ENCODE data around the gene ARL14EP. TPM values are rescaled to one million over a fixed set of nuclear protein-coding genes. Genes with fewer than 3 reads are reported as not detected.

The ARL14EP gene
- total and polyA plus RNA-seq, 2 of the 8 experiments (the other 6 are each of a cell fraction or from before 2014, with no cell fraction given) = 14.3 to 29.6 TPM

- Histone ChIP-seq H4K8ac (ENCODE audit: extremely low read depth, insufficient read depth, low read length) (no peak overlapping the region), H3K27me3 (replicated peaks in 1 of 4; ENCODE audit: control insufficient read depth in 3 of 4, extremely low read depth in 1 of 4, insufficient read depth in 3 of 4, low read length in 3 of 4) (no peaks in the 10 kb centered on the region; a peak in 1 of 7 replicates), H3K4me3 (ENCODE audit: extremely low read depth in 1 of 4, insufficient read depth in 2 of 4, low read depth in 3 of 4, low read length in 4 of 4) (no peak overlapping the region), H3K79me1 (ENCODE audit: low read depth, low read length) (0 out of 2 replicates have a peak, but pooled peaks cover 2% of the 10 kb centered on the region), H2BK120ac (replicated peaks; ENCODE audit: low read depth, low read length) (no peak overlapping the region), H4K5ac (ENCODE audit: insufficient read length, low read depth, low read length) (no peak overlapping the region), H3K36me3 (ENCODE audit: control insufficient read depth in 2 of 4, insufficient read depth in 4 of 4, low read length in 3 of 4) (no peaks in the 10 kb centered on the region), H3K4me1 (replicated peaks in 1 of 4; ENCODE audit: control insufficient read depth in 3 of 4, insufficient read depth in 4 of 4, low read length in 3 of 4) (peaks cover 0 to 2% (median 1%) of the 10 kb centered on the region in 4 experiments; a peak in 2 of 7 replicates), H2BK20ac (ENCODE audit: low read length) (no peak overlapping the region), H2AFZ (ENCODE audit: low read length) (no peak overlapping the region), H3K9me3 (ENCODE audit: insufficient read depth in 2 of 2, low read depth in 1 of 2, low read length in 1 of 2) (no peaks in the 10 kb centered on the region), H3K23me2 (ENCODE audit: low read depth, low read length) (peaks cover 4% of the 10 kb centered on the region; the same call in 1 of the 2 replicates), H4K91ac (replicated peaks; ENCODE audit: insufficient read length, low read length) (no peak overlapping the region), H3K56ac (replicated peaks; ENCODE audit: insufficient read length, low read depth, low read length) (no peak overlapping the region), H2BK5ac (ENCODE audit: low read depth, low read length) (no peak overlapping the region), H3K9ac (replicated peaks in 1 of 4; ENCODE audit: extremely low read depth in 1 of 4, low read depth in 3 of 4, low read length in 3 of 4) (no peak overlapping the region), H3K14ac (ENCODE audit: insufficient read length) (no peak overlapping the region), H3K27ac (ENCODE audit: low read depth, low read length) (no peak overlapping the region), H3K18ac (ENCODE audit: extremely low read depth, low read length) (no peak overlapping the region), H3K23ac (ENCODE audit: insufficient read length) (no peak overlapping the region), H2AK5ac (ENCODE audit: low read depth, low read length) (no peak overlapping the region), H3K4ac (replicated peaks; ENCODE audit: insufficient read length, low read depth, low read length) (no peak overlapping the region), H2BK12ac (ENCODE audit: low read depth, low read length) (no peak overlapping the region), H3K79me2 (ENCODE audit: control insufficient read depth in 1 of 2, insufficient read depth in 2 of 2, low read length in 2 of 2) (peaks cover 3 to 32% of the 10 kb centered on the region in 2 experiments; a peak in 3 of 4 replicates), H2BK15ac (ENCODE audit: low read length) (no peak overlapping the region), H4K20me1 (replicated peaks in 1 of 2; ENCODE audit: control insufficient read depth in 1 of 2, insufficient read depth in 2 of 2, low read length in 2 of 2) (no peaks in the 10 kb centered on the region), H3K4me2 (ENCODE audit: insufficient read depth in 1 of 2, low read depth in 2 of 2, low read length in 2 of 2) (no peak overlapping the region)
- ChIA-PET POLR2A (ENCODE audit: partially characterized antibody) (no interaction called here), CTCF (ENCODE audit: partially characterized antibody) (interaction anchor here (0.8 to 2.6 kb wide), 2 partner anchors 12 to 193 kb away, joined by 3 to 10 read pairs; no protein-coding TSS in a partner anchor)
- WGBS, 2 experiments (ENCODE audit: extremely low coverage in 1 of 2, insufficient coverage in 1 of 2, insufficient read length in 1 of 2, insufficient replicate concordance in 2 of 2, low coverage in 1 of 2, low lambda C conversion rate in 2 of 2, missing lambda C conversion rate in 1 of 2) = 90% methylated on average over 4 of the region's 4 CpGs; no CpG with 5 or more reads in 1 of the 2 experiments
- DNase-seq (ENCODE audit: low read depth in 1 of 2, low spot score in 2 of 2) (no peak), FAIRE-seq (no peak)
- TF ChIP-seq SP2 (IDR thresholded peaks at IDR 0.05; ENCODE audit: low read length) (no peak), SRF (IDR thresholded peaks at IDR 0.05; ENCODE audit: low read depth, low read length) (no peak), ATF2 (IDR thresholded peaks at IDR 0.05; ENCODE audit: low read length) (no peak), USF2 (IDR thresholded peaks at IDR 0.05; ENCODE audit: low read length) (no peak), JUND (IDR thresholded peaks at IDR 0.05; ENCODE audit: low read length) (no peak), HDAC2 (IDR thresholded peaks at IDR 0.05; ENCODE audit: borderline replicate concordance in 1 of 2, low read depth in 2 of 2, low read length in 2 of 2) (no peak), EGR1 (IDR thresholded peaks at IDR 0.05; ENCODE audit: borderline replicate concordance, low read depth, low read length) (no peak), KDM1A (IDR thresholded peaks at IDR 0.05; ENCODE audit: borderline replicate concordance, low read length) (no peak), ASH2L (IDR thresholded peaks at IDR 0.05; ENCODE audit: low read length) (no peak), SP4 (IDR thresholded peaks at IDR 0.05; ENCODE audit: low read length) (no peak), SUZ12 (IDR thresholded peaks at IDR 0.05; ENCODE audit: low read length) (no peak), SP1 (IDR thresholded peaks at IDR 0.05; ENCODE audit: low read depth, low read length) (no peak)
These were observed 1.6 kb upstream of the ARL14EP start for GRCh38 chr11:30321321-30321720.

Measured in H1 (cell line).